Daoy (cell line): ENCODE data around the gene SEPTIN8. TPM values are rescaled to one million over a fixed set of nuclear protein-coding genes. Genes with fewer than 3 reads are reported as not detected.

Experiments
- total RNA-seq: library from RNA; depleted of rRNA; stranded (reverse); fragments of >200 nt; shearing (Covaris generic); gene quantifications from 2 replicates; pipeline ENCODE4 v1.2.3, GENCODE V29; 2014; rRNA removed

The SEPTIN8 gene
- total RNA-seq, 1 experiment from 2014 or later: 27.1 TPM

Other genes starting within 250 kb of the SEPTIN8 start
- not detected in 2 replicates for gene IL5, start 233.7 kb downstream of the SEPTIN8 start, total RNA-seq
- gene RAD50, start 220.3 kb downstream of the SEPTIN8 start, total RNA-seq: 16.5 and 17.6 TPM in 2 replicates
- gene IL13, start 119.1 kb downstream of the SEPTIN8 start, total RNA-seq: not detected in 2 replicates
- not detected in 2 replicates for gene IL4, start 103.2 kb downstream of the SEPTIN8 start, total RNA-seq
- gene KIF3A, start 39.7 kb downstream of the SEPTIN8 start, total RNA-seq: 10.1 and 19.3 TPM in 2 replicates
- 0.06 and 0.09 TPM in 2 replicates for gene CCNI2, start 29.8 kb downstream of the SEPTIN8 start, total RNA-seq
- 0.42 TPM in 1 of 2 replicates, not detected in the other for gene SOWAHA, start 36.1 kb upstream of the SEPTIN8 start, total RNA-seq
- gene SHROOM1, start 53.4 kb upstream of the SEPTIN8 start, total RNA-seq: 8.2 and 8.3 TPM in 2 replicates
- gene GDF9, start 89.2 kb upstream of the SEPTIN8 start, total RNA-seq: 0.17 TPM in 1 of 2 replicates, not detected in the other
- 287 and 294 TPM in 2 replicates for gene UQCRQ, start 89.4 kb upstream of the SEPTIN8 start, total RNA-seq
- 0.17 and 0.68 TPM in 2 replicates for gene LEAP2, start 96.4 kb upstream of the SEPTIN8 start, total RNA-seq
- gene AFF4, start 186.4 kb upstream of the SEPTIN8 start, total RNA-seq: 25.0 and 34.2 TPM in 2 replicates
- 29.1 and 31.3 TPM in 2 replicates for gene ZCCHC10, start 249.3 kb upstream of the SEPTIN8 start, total RNA-seq